Retinal pigment epithelial cell (primary cell): ENCODE data around the gene DDX17.

Experiments used
- DNase-seq: peaks from one replicate; pipeline ENCODE4 v3.0.0-alpha.2; 2010; ENCODE audit warnings: low read depth
- H3K4me3 ChIP-seq: 2 replicates; pipeline ENCODE4 v1.5.1; 2011; ENCODE audit warnings: mild to moderate bottlenecking, low read length, control low read depth, moderate library complexity
- CTCF ChIP-seq: conservative IDR thresholded peaks from 2 replicates; pipeline ENCODE4 v1.5.1; 2011; ENCODE audit warnings: low read depth, low read length, control low read depth, inconsistent platforms

The DDX17 gene

GRCh38 chr22:38440747-38441350 lies 65.3 kb downstream of the DDX17 start:
- TF ChIP-seq CTCF: no peak
- no peak overlapping the region for H3K4me3 ChIP-seq
- no peak for DNase-seq

DNA sequence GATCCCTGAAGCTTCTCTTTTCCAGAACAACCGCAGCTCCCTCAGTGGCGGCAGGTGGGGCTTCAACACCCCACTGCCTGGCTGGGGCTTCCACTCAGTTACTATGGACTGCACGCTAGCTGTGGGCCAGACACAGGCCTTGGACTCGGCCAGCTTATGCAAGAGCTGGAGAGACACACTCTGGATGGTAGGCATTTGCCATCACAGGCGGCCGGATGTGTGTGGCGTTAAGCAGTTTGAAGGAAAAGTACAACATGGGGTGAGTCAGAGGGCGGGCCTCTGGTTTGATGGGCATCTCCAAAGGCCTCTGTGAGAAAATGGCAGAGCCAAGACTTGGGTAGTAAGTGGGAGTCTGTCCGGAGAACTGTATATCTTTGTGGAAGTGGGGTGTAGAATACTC lies 68.7 kb downstream of the DDX17 start:
- no peak overlapping the region for H3K4me3 ChIP-seq
- no peak for TF ChIP-seq CTCF
- no peak for DNase-seq

DNA sequence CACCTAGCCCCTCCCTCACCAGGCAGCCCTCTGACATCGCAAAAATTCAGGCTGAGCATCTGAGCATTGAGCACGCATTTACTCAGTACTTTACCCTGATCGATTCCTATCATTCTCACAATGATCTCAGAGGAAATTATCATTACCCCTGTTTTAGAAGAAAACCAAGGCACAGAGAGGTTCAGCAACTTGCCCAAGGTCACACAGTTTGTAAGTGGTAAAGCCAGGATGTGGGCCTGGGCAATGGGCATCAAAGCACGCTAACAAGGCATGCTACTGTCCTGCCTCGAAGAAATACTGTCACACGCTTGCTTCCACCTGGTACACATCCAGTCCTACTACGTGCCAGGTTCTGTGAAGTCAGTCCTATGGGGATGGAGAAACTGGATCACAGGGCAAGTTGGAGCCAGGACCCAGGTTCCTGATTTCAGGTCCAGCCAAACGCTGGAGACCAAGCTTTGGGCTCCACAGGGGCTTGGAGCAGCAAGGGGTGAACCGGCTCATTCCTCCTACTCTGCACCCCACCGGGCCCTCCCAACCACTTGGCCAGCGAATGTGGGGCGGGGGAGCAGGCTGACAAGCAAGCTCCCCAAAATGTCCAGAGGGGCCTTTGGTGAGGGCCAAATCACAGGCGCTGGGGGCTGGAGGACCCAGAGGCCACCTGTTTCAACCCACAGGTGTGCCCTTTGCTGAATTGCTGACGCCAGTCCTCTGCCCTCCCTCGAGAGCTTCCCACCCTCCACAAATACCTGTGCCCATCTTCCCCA lies 69.3 kb downstream of the DDX17 start:
- no peak for TF ChIP-seq CTCF
- DNase-seq: no peak
- H3K4me3 ChIP-seq: no peak overlapping the region

DNA sequence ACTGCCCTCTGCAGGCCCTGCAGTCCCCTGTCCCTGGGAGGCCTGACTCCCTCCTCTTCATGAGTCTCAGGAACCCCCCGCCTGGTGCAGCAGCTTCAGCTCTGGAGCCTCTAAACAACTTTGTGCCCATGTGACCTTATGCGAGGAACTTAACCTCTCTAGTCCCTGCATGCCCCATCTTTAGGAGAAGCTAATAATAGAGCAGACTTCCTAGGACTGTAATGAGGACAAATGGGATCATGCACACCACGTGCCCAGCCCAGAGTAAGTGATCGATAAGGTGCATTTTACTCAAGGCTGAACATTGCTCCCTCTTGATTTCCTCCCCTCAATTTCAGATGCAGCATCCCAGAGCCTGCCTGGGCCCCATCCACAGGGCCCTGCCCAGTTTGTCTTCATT lies 70.1 kb downstream of the DDX17 start:
- no peak overlapping the region for H3K4me3 ChIP-seq
- DNase-seq: no peak
- TF ChIP-seq CTCF: no peak

GRCh38 chr22:38435010-38435409 lies 71.1 kb downstream of the DDX17 start:
- H3K4me3 ChIP-seq: no peak overlapping the region
- no peak for DNase-seq
- TF ChIP-seq CTCF: peak; percentile 6

DNA sequence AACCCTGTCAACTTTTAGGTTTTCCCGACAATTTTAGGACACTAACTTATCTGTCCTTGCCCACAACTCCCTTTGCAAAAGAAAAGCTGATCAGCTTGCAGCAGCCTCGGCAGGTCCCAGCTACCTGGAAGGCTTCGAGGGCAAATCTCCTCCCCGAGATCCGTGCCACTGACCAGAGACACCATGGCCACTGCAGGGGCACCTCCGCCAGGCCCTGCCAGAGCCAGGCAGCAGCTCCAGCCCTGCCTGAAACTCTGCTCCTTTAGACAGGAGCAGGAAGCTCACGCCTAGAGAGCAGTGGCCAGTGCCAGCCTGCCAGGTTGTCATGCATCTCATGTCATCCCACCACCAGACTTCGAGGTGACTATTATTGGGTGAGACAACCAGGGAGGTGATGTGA lies 72.2 kb downstream of the DDX17 start:
- H3K4me3 ChIP-seq: no peak overlapping the region
- TF ChIP-seq CTCF: no peak
- no peak for DNase-seq
